GM12878 (cell line): ENCODE data around the gene CCDC57.

Experiments
- BCLAF1 ChIP-seq: fragments of 450-650 bp; IDR thresholded peaks from 2 replicates; pipeline ENCODE4 v1.6.1; 2017; ENCODE audit warnings: antibody characterized with exemption, mild to moderate bottlenecking, moderate library complexity
- BRCA1 ChIP-seq: IDR thresholded peaks from 2 replicates; pipeline ENCODE4 v1.6.1; 2011; ENCODE audit warnings: low read depth, low read length, improper control_type of control experiment
- CTCF ChIP-seq, 3 experiments: IDR thresholded peaks in 2 of 3; conservative IDR thresholded peaks in 1 of 3; 2 replicates each; pipeline ENCODE4 v1.5.1; 2011; ENCODE audit warnings: low read depth in 3 of 3, low read length in 3 of 3, mild to moderate bottlenecking in 3 of 3, control low read depth in 2 of 3, moderate library complexity in 2 of 3, inconsistent platforms in 1 of 3, mixed read lengths in 1 of 3; ENCODE audit not compliant: control insufficient read depth in 2 of 3, insufficient read depth in 1 of 3; ENCODE audit errors: extremely low read depth in 1 of 3
- DPF2 ChIP-seq: fragments of 450-650 bp; IDR thresholded peaks from 2 replicates; pipeline ENCODE4 v1.6.1; 2017; ENCODE audit warnings: mild to moderate bottlenecking
- FOS ChIP-seq: IDR thresholded peaks from 3 replicates; pipeline ENCODE4 v1.6.1; 2011; ENCODE audit warnings: borderline replicate concordance; ENCODE audit not compliant: insufficient read length; ENCODE audit errors: extremely low read depth
- JUND ChIP-seq: IDR thresholded peaks from 2 replicates; pipeline ENCODE4 v1.6.1; 2012; ENCODE audit warnings: low read depth, mild to moderate bottlenecking, low read length, improper control_type of control experiment, moderate library complexity
- MEF2A ChIP-seq: IDR thresholded peaks from 2 replicates; pipeline ENCODE4 v1.6.1; 2011; ENCODE audit warnings: low read depth, mild to moderate bottlenecking, low read length, moderate library complexity; ENCODE audit not compliant: insufficient read depth
- PKNOX1 ChIP-seq: fragments of 450-650 bp; IDR thresholded peaks from 2 replicates; pipeline ENCODE4 v1.6.1; 2016; ENCODE audit warnings: mild to moderate bottlenecking
- POLR2A ChIP-seq: IDR thresholded peaks from 2 replicates; pipeline ENCODE4 v1.6.1; 2011; ENCODE audit warnings: low read depth, mild to moderate bottlenecking, low read length
- POLR2AphosphoS5 ChIP-seq: IDR thresholded peaks from 2 replicates; pipeline ENCODE4 v1.6.1; 2011; ENCODE audit warnings: mild to moderate bottlenecking, low read length, inconsistent platforms
- RAD21 ChIP-seq: IDR thresholded peaks from 2 replicates; pipeline ENCODE4 v1.6.1; 2011; ENCODE audit warnings: mild to moderate bottlenecking, low read depth, low read length, moderate library complexity; ENCODE audit not compliant: insufficient read depth
- SMAD1 ChIP-seq: fragments of 450-650 bp; IDR thresholded peaks from 2 replicates; pipeline ENCODE4 v1.6.1; 2018; ENCODE audit warnings: mild to moderate bottlenecking, low read depth; ENCODE audit not compliant: partially characterized antibody
- SMC3 ChIP-seq: IDR thresholded peaks from 2 replicates; pipeline ENCODE4 v1.6.1; 2011; ENCODE audit warnings: low read length, improper control_type of control experiment, borderline replicate concordance
- USF2 ChIP-seq: IDR thresholded peaks from 2 replicates; pipeline ENCODE4 v1.6.1; 2011; ENCODE audit warnings: low read depth, low read length, improper control_type of control experiment, borderline replicate concordance

- no peak for TF ChIP-seq BCLAF1
- no peak for TF ChIP-seq CTCF (IDR thresholded peaks at IDR 0.05 in 2 of 3, conservative IDR thresholded peaks at IDR 0.05 in 1 of 3; ENCODE audit: control insufficient read depth in 2 of 3, extremely low read depth in 1 of 3, insufficient read depth in 1 of 3, low read depth in 3 of 3, low read length in 3 of 3)
- TF ChIP-seq DPF2 = no peak
- peak; percentile 63 for TF ChIP-seq POLR2A
- TF ChIP-seq USF2 = no peak
- no peak for TF ChIP-seq SMAD1
- TF ChIP-seq JUND = no peak
- no peak for TF ChIP-seq FOS
- no peak for TF ChIP-seq RAD21
- TF ChIP-seq MEF2A = no peak
- no peak for TF ChIP-seq SMC3
- TF ChIP-seq POLR2AphosphoS5 = peak; percentile 69; the same call in 1 of the 2 replicates
- no peak for TF ChIP-seq BRCA1
- no peak for TF ChIP-seq PKNOX1
These were observed 30.5 kb upstream of the CCDC57 start for GRCh38 chr17:82242977-82243647.
